Measurements from ENCODE around the gene GPI. TPM values are rescaled to one million over a fixed set of nuclear protein-coding genes. Genes with fewer than 3 reads are reported as not detected.

The GPI gene
- total and polyA plus RNA-seq, 9 of the 15 experiments (the other 6 are each of a cell fraction or from before 2014, with no cell fraction given): 88.3 to 358 (median 122) TPM

DNA sequence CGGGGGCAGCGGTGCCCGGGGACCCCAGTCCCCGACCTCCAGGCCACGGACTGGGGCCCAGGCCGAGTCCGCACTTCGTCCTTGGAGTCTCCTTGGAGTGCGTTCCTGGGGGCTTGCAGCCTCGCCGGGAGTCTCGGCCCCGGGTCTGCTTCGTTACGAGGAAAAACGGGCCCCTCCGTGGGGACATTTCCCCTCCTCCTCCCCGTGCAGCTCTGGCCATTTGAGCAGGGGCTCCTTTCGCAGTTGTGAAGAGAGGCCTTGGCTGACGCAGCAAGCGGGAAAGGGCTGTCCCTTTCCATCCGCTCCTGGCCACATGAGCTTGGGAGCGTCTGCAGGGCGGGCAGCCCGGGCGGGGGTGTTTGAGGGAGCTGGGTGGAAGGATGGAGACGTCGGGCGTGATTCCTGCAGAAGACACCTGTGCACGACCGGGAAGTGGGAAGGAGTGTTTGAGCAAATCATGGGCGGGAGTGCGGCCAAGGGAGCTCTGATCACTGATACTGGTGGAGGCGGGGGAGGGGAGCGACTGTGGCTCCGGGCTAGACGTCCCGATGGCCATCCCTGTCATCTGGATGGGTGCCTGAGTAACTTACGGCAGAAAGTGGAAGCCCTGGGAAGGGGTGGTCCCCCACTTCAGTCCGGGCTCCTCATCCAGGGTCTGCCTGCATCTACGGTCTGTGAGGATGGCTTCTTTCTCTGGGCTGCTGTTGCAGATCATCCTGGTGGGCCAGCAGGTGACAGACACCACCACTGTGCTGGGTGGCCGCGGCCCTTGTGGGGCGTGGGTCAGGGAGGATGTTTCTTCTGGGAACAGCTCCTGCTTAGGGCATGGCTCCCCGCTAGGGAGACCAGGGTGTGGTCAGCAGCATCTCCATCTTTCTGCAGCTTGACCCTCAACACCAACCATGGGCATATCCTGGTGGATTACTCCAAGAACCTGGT is 736 bp downstream of the GPI start (continued):
- TF ChIP-seq NEUROD1 (IDR thresholded peaks at IDR 0.05; ENCODE audit: borderline replicate concordance, low read depth, low read length, partially characterized antibody) (no peak), ZNF57 (CRISPR knock-in tag; IDR thresholded peaks at IDR 0.05) (no peak), POU5F1 (IDR thresholded peaks at IDR 0.05; ENCODE audit: borderline replicate concordance, low read depth, low read length, partially characterized antibody) (no peak), CGGBP1 (CRISPR knock-in tag; IDR thresholded peaks at IDR 0.05) (no peak), COPS2 (conservative IDR thresholded peaks at IDR 0.05) (no peak), MTA3 (IDR thresholded peaks at IDR 0.05; ENCODE audit: borderline replicate concordance) (no peak), NCOA6 (IDR thresholded peaks at IDR 0.05) (no peak), FOXA3 (CRISPR knock-in tag; conservative IDR thresholded peaks at IDR 0.05 in 1 of 2, IDR thresholded peaks at IDR 0.05 in 1 of 2) (no peak), ZNF740 (CRISPR knock-in tag; IDR thresholded peaks at IDR 0.05) (no peak), ZNF740 (tag; IDR thresholded peaks at IDR 0.05) (no peak), RBM34 (IDR thresholded peaks at IDR 0.05; ENCODE audit: borderline replicate concordance, insufficient read depth, low read length) (no peak), NCOA4 (IDR thresholded peaks at IDR 0.05; ENCODE audit: partially characterized antibody) (no peak), ZNF408 (CRISPR knock-in tag; IDR thresholded peaks at IDR 0.05; ENCODE audit: low read depth) (no peak), HDAC1 (IDR thresholded peaks at IDR 0.05) (peak in 1 of 2 experiments; percentile 59; a peak in 2 of 4 replicates), ZBED1 (IDR thresholded peaks at IDR 0.05) (no peak), ESRRA (IDR thresholded peaks at IDR 0.05; ENCODE audit: borderline replicate concordance, low read depth) (peak; percentile 88; the same call in 1 of the 2 replicates), SRSF3 (IDR thresholded peaks at IDR 0.05; ENCODE audit: insufficient read depth, low read length) (no peak), RUNX1 (IDR thresholded peaks at IDR 0.05; ENCODE audit: low read depth) (no peak), ATF1 (CRISPR knock-in tag; IDR thresholded peaks at IDR 0.05) (no peak), ATF1 (tag; IDR thresholded peaks at IDR 0.05) (peak; percentile 28; the same call in 1 of the 2 replicates), TARDBP (IDR thresholded peaks at IDR 0.05) (no peak), ETV6 (IDR thresholded peaks at IDR 0.05; ENCODE audit: borderline replicate concordance in 1 of 2, low read depth in 2 of 2, low read length in 1 of 2) (no peak), ETV6 (CRISPR knock-in tag; IDR thresholded peaks at IDR 0.05; ENCODE audit: borderline replicate concordance) (0 out of 2 replicates have a peak, but pooled peaks have one; percentile 65)
- TF ChIP-seq, protein P1, sequence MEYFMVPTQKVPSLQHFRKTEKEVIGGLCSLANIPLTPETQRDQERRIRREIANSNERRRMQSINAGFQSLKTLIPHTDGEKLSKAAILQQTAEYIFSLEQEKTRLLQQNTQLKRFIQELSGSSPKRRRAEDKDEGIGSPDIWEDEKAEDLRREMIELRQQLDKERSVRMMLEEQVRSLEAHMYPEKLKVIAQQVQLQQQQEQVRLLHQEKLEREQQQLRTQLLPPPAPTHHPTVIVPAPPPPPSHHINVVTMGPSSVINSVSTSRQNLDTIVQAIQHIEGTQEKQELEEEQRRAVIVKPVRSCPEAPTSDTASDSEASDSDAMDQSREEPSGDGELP (CRISPR knock-in tag; IDR thresholded peaks at IDR 0.05; ENCODE audit: borderline replicate concordance): no peak
- TF ChIP-seq, protein P2, sequence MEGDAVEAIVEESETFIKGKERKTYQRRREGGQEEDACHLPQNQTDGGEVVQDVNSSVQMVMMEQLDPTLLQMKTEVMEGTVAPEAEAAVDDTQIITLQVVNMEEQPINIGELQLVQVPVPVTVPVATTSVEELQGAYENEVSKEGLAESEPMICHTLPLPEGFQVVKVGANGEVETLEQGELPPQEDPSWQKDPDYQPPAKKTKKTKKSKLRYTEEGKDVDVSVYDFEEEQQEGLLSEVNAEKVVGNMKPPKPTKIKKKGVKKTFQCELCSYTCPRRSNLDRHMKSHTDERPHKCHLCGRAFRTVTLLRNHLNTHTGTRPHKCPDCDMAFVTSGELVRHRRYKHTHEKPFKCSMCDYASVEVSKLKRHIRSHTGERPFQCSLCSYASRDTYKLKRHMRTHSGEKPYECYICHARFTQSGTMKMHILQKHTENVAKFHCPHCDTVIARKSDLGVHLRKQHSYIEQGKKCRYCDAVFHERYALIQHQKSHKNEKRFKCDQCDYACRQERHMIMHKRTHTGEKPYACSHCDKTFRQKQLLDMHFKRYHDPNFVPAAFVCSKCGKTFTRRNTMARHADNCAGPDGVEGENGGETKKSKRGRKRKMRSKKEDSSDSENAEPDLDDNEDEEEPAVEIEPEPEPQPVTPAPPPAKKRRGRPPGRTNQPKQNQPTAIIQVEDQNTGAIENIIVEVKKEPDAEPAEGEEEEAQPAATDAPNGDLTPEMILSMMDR (IDR thresholded peaks at IDR 0.05 in 2 of 3, conservative IDR thresholded peaks at IDR 0.05 in 1 of 3; ENCODE audit: insufficient read depth in 2 of 3, low read depth in 1 of 3, low read length in 3 of 3): no peak

All from K562 (cell line).